HCT116 (cell line): ENCODE results near the gene BCL11B. TPM values are rescaled to one million over a fixed set of nuclear protein-coding genes. Genes with fewer than 3 reads are reported as not detected.

ENCODE experiments used
- ATAC-seq: fragments of 200-7000 bp; cut with Tn5 transposase; 2 replicates; pipeline ENCODE4 v1.9.1; 2020; ENCODE audit warnings: mild to moderate bottlenecking, moderate library complexity
- BruUV-seq: library from RNA; stranded (reverse); fragments of 400-500 nt; replicated peaks from 2 replicates; lab custom pipeline; 2021; lab: Mats Ljungman, UMichigan
- CTCF ChIA-PET: fragments of 300-600 bp; sonication (Branson Sonifier 250); formaldehyde crosslinking; loops from one replicate; lab custom pipeline; 2021; ENCODE audit warnings: antibody characterized with exemption; lab: Charles Lee
- POLR2A ChIA-PET: fragments of 300-600, 350-600 bp; sonication (Branson Sonifier 250); formaldehyde crosslinking; loops from one replicate; lab custom pipeline; 2021; ENCODE audit warnings: antibody characterized with exemption; lab: Charles Lee
- RAD21 ChIA-PET, 2 experiments: fragments of 300-600 bp; sonication (Branson Sonifier 250); formaldehyde crosslinking; loops; one replicate each; lab custom pipeline; 2023; ENCODE audit warnings: low total read pairs in 2 of 2; ENCODE audit not compliant: uncharacterized antibody in 2 of 2, unreplicated experiment in 2 of 2, low non-redundant PET in 1 of 2; lab: Charles Lee
- DNase-seq: peaks from one replicate; pipeline ENCODE4 v3.0.0-alpha.2; 2010; ENCODE audit warnings: low read depth, low spot score
- H2AFZ ChIP-seq: fragments of 200-600 bp; shearing (Covaris generic), sonication (generic); 2 replicates; pipeline ENCODE4 v1.6.1; 2017; ENCODE audit warnings: low read depth, mixed run types, mixed read lengths, antibody characterized with exemption, low read length; ENCODE audit not compliant: poor library complexity, severe bottlenecking
- H3K27ac ChIP-seq: 2 replicates; pipeline ENCODE4 v1.5.1; 2012; ENCODE audit warnings: low read depth, low read length
- H3K27me3 ChIP-seq: fragments of 200-600 bp; sonication (generic); 2 replicates; pipeline ENCODE4 v1.6.1; 2016; ENCODE audit warnings: mixed run types, low read length, mixed read lengths; ENCODE audit not compliant: insufficient read depth
- H3K36me3 ChIP-seq, 2 experiments: fragments of 200-500 bp in 1 of 2; fragments of 200-600 bp in 1 of 2; sonication (Bioruptor generic) in 1 of 2; sonication (generic) in 1 of 2; 2 replicates each; pipeline versions ENCODE4 v1.5.1 to v1.6.1; 2014 to 2016; ENCODE audit warnings: low read length in 2 of 2, inconsistent platforms in 1 of 2, mixed read lengths in 1 of 2, mixed run types in 1 of 2; ENCODE audit not compliant: insufficient read depth in 2 of 2, control insufficient read depth in 1 of 2
- H3K4me1 ChIP-seq, 2 experiments: fragments of 200-600 bp in 1 of 2; sonication (generic) in 1 of 2; 2 replicates each; pipeline versions ENCODE4 v1.5.1 to v1.6.1; 2012 to 2017; ENCODE audit warnings: low read length in 2 of 2, inconsistent platforms in 1 of 2, mild to moderate bottlenecking in 1 of 2, mixed read lengths in 1 of 2, mixed run types in 1 of 2, moderate library complexity in 1 of 2; ENCODE audit not compliant: insufficient read depth in 2 of 2, control insufficient read depth in 1 of 2
- H3K4me2 ChIP-seq: fragments of 200-600 bp; sonication (generic); 2 replicates; pipeline ENCODE4 v1.6.1; 2017; ENCODE audit warnings: mixed run types, low read length, mixed read lengths
- H3K4me3 ChIP-seq, 2 experiments: fragments of 200-600 bp in 1 of 2; sonication (generic) in 1 of 2; replicated peaks in 1 of 2; 2 replicates each; pipeline ENCODE4 v1.5.1; 2011 to 2016; ENCODE audit warnings: low read length in 2 of 2, control low read depth in 1 of 2, low read depth in 1 of 2, mild to moderate bottlenecking in 1 of 2, mixed read lengths in 1 of 2, mixed run types in 1 of 2
- H3K79me2 ChIP-seq: fragments of 200-600 bp; sonication (generic); 2 replicates; pipeline ENCODE4 v1.6.1; 2017; ENCODE audit warnings: mild to moderate bottlenecking, mixed run types, low read length, moderate library complexity, mixed read lengths; ENCODE audit not compliant: insufficient read depth
- H3K9ac ChIP-seq: fragments of 200-600 bp; sonication (generic); 2 replicates; pipeline ENCODE4 v1.6.1; 2016; ENCODE audit warnings: low read length, mixed read lengths
- H3K9me2 ChIP-seq: fragments of 200-600 bp; sonication (generic), shearing (Covaris generic); 2 replicates; pipeline ENCODE4 v1.6.1; 2017; ENCODE audit warnings: mixed run types, mild to moderate bottlenecking, moderate library complexity; ENCODE audit not compliant: insufficient read depth
- H3K9me3 ChIP-seq, 2 experiments: fragments of 200-500 bp in 1 of 2; fragments of 200-600 bp in 1 of 2; sonication (Bioruptor generic) in 1 of 2; sonication (generic) in 1 of 2; 2 replicates each; pipeline ENCODE4 v1.6.1; 2014 to 2017; ENCODE audit warnings: low read length in 2 of 2, mixed read lengths in 2 of 2, inconsistent platforms in 1 of 2, low read depth in 1 of 2, mild to moderate bottlenecking in 1 of 2, mixed run types in 1 of 2, moderate library complexity in 1 of 2; ENCODE audit not compliant: control insufficient read depth in 1 of 2, insufficient read depth in 1 of 2
- H4K20me1 ChIP-seq: fragments of 200-600 bp; sonication (generic), shearing (Covaris generic); 2 replicates; pipeline ENCODE4 v1.6.1; 2017; ENCODE audit warnings: mixed run types, mild to moderate bottlenecking, moderate library complexity; ENCODE audit not compliant: insufficient read depth
- ATF3 ChIP-seq: IDR thresholded peaks from 2 replicates; pipeline ENCODE4 v1.6.1; 2012
- CBX3 ChIP-seq: IDR thresholded peaks from 2 replicates; pipeline ENCODE4 v1.6.1; 2012; ENCODE audit warnings: low read depth
- CEBPB ChIP-seq: IDR thresholded peaks from 2 replicates; pipeline ENCODE4 v1.6.1; 2012; ENCODE audit warnings: low read depth
- CTCF ChIP-seq, 3 experiments: fragments of 200-600 bp in 1 of 3; sonication (generic) in 1 of 3; IDR thresholded peaks in 2 of 3; conservative IDR thresholded peaks in 1 of 3; 2 replicates each; pipeline ENCODE4 v1.5.1; 2012 to 2017; ENCODE audit warnings: low read depth in 2 of 3, low read length in 2 of 3, antibody characterized with exemption in 1 of 3, borderline replicate concordance in 1 of 3, control low read depth in 1 of 3, mild to moderate bottlenecking in 1 of 3, mixed read lengths in 1 of 3, mixed run types in 1 of 3, moderate library complexity in 1 of 3; ENCODE audit not compliant: insufficient read depth in 1 of 3
- EGR1 ChIP-seq: IDR thresholded peaks from 2 replicates; pipeline ENCODE4 v1.6.1; 2012; ENCODE audit warnings: low read depth
- ELF1 ChIP-seq: IDR thresholded peaks from 2 replicates; pipeline ENCODE4 v1.6.1; 2012; ENCODE audit warnings: low read depth, borderline replicate concordance
- EZH2 ChIP-seq: fragments of 200-600 bp; sonication (generic); IDR thresholded peaks from 2 replicates; pipeline ENCODE4 v1.6.1; 2017; ENCODE audit warnings: antibody characterized with exemption, mixed run types
- EZH2phosphoT487 ChIP-seq: fragments of 200-600 bp; IDR thresholded peaks from 2 replicates; pipeline ENCODE4 v1.6.1; 2018; ENCODE audit warnings: antibody characterized with exemption, borderline replicate concordance
- FOSL1 ChIP-seq: IDR thresholded peaks from 2 replicates; pipeline ENCODE4 v1.6.1; 2012; ENCODE audit warnings: low read depth
- JUND ChIP-seq: IDR thresholded peaks from 2 replicates; pipeline ENCODE4 v1.6.1; 2012
- MAX ChIP-seq: IDR thresholded peaks from 2 replicates; pipeline ENCODE4 v1.6.1; 2012
- POLR2A ChIP-seq: IDR thresholded peaks from 2 replicates; pipeline ENCODE4 v1.7.0; 2011; ENCODE audit warnings: borderline replicate concordance; ENCODE audit not compliant: insufficient read depth, insufficient read length; ENCODE audit errors: extremely low read depth
- POLR2AphosphoS5 ChIP-seq: IDR thresholded peaks from 2 replicates; pipeline ENCODE4 v1.6.1; 2011; ENCODE audit warnings: mild to moderate bottlenecking, low read depth, low read length, moderate library complexity
- RAD21 ChIP-seq: IDR thresholded peaks from 2 replicates; pipeline ENCODE4 v1.6.1; 2012; ENCODE audit warnings: low read depth, mild to moderate bottlenecking
- REST ChIP-seq: IDR thresholded peaks from 2 replicates; pipeline ENCODE4 v1.6.1; 2012; ENCODE audit warnings: low read depth
- SIN3A ChIP-seq: IDR thresholded peaks from 2 replicates; pipeline ENCODE4 v1.6.1; 2012; ENCODE audit warnings: low read depth
- SP1 ChIP-seq: IDR thresholded peaks from 2 replicates; pipeline ENCODE4 v1.6.1; 2012; ENCODE audit warnings: low read depth
- SRF ChIP-seq: IDR thresholded peaks from 2 replicates; pipeline ENCODE4 v1.6.1; 2012; ENCODE audit warnings: low read depth
- TCF7L2 ChIP-seq: IDR thresholded peaks from 2 replicates; pipeline ENCODE4 v1.7.0; 2011; ENCODE audit warnings: borderline replicate concordance, inconsistent platforms; ENCODE audit not compliant: insufficient read depth, insufficient read length; ENCODE audit errors: extremely low read depth
- YY1 ChIP-seq: IDR thresholded peaks from 2 replicates; pipeline ENCODE4 v1.6.1; 2011; ENCODE audit warnings: low read length, low read depth, moderate library complexity, mild to moderate bottlenecking; ENCODE audit not compliant: insufficient replicate concordance; ENCODE audit errors: extremely low read depth
- intact Hi-C: fragments of 100-400 bp; cut with micrococcal nuclease; formaldehyde crosslinking; loops from 2 replicates; pipeline ENCODE4 v1.10.0; 2022
- total RNA-seq: library from RNA; stranded (reverse); gene quantifications from one replicate; pipeline ENCODE4 v1.2.1, GENCODE V29; 2021; ENCODE audit not compliant: unreplicated experiment

BCL11B gene
- total RNA-seq, 1 experiment from 2014 or later = 1.1 TPM

GRCh38 chr14:99196310-99196650, 75.7 kb downstream of the BCL11B start:
- Histone ChIP-seq H3K4me2 (no peak overlapping the region), H3K36me3 (no peaks in the 10 kb centered on the region), H3K79me2 (no peaks in the 10 kb centered on the region), H3K27ac (no peak overlapping the region), H3K9me2 (no peaks in the 10 kb centered on the region), H3K4me3 (no peak overlapping the region), H3K9me3 (no peaks in the 10 kb centered on the region), H3K9ac (no peak overlapping the region), H3K27me3 (no peaks in the 10 kb centered on the region), H4K20me1 (no peaks in the 10 kb centered on the region), H2AFZ (no peak overlapping the region), H3K4me1 (no peaks in the 10 kb centered on the region)
- ATAC-seq (no peak), DNase-seq (no peak)
- CTCF ChIA-PET = no interaction called here
- no TSS peak for BruUV-seq
- TF ChIP-seq ELF1 = no peak
- TF ChIP-seq SIN3A = no peak
- TF ChIP-seq POLR2AphosphoS5 = no peak
- TF ChIP-seq MAX = no peak
- TF ChIP-seq EGR1 = no peak
- no peak for TF ChIP-seq RAD21
- TF ChIP-seq EZH2 = no peak
- no peak for TF ChIP-seq SRF
- no peak for TF ChIP-seq TCF7L2
- TF ChIP-seq CBX3 = no peak
- TF ChIP-seq ATF3 = no peak
- no peak for TF ChIP-seq YY1
- no peak for TF ChIP-seq REST
- no peak for TF ChIP-seq EZH2phosphoT487
- no peak for TF ChIP-seq POLR2A
- no peak for TF ChIP-seq FOSL1
- no peak for TF ChIP-seq SP1
- TF ChIP-seq CEBPB = no peak
- no peak for TF ChIP-seq CTCF (IDR thresholded peaks at IDR 0.05 in 2 of 3, conservative IDR thresholded peaks at IDR 0.05 in 1 of 3; ENCODE audit: borderline replicate concordance in 1 of 3, insufficient read depth in 1 of 3, low read depth in 2 of 3, low read length in 2 of 3)
- no peak for TF ChIP-seq JUND
- RAD21 ChIA-PET = no interaction called here
- POLR2A ChIA-PET = no interaction called here
- intact Hi-C loops = no loop called here
